ENCODE data around the gene CYP46A1.

The CYP46A1 gene

GRCh38 chr14:99726538-99727095, 42.5 kb downstream of the CYP46A1 start:
- Histone ChIP-seq H3K9ac (ENCODE audit: low read depth, low read length) (no peak overlapping the region), H3K4me1 (ENCODE audit: insufficient read depth, low read length) (peaks cover 6% of the 10 kb centered on the region; the same call in 1 of the 2 replicates), H3K9me3 (ENCODE audit: control insufficient read depth, insufficient read depth, low read length) (no peaks in the 10 kb centered on the region), H3K36me3 (ENCODE audit: insufficient read depth, low read length) (no peaks in the 10 kb centered on the region)

- Histone ChIP-seq H3K9me3 (ENCODE audit: control insufficient read depth, insufficient read depth, low read length) (no peaks in the 10 kb centered on the region), H3K9ac (ENCODE audit: low read depth, low read length) (no peak overlapping the region), H3K4me1 (ENCODE audit: insufficient read depth, low read length) (peaks cover 6% of the 10 kb centered on the region; the same call in 1 of the 2 replicates), H3K36me3 (ENCODE audit: insufficient read depth, low read length) (no peaks in the 10 kb centered on the region)
Observed at GRCh38 chr14:99727096-99727870, 43.2 kb downstream of the CYP46A1 start.

- Histone ChIP-seq H3K4me1 (ENCODE audit: insufficient read depth, low read length) (peaks cover 6% of the 10 kb centered on the region; the same call in 1 of the 2 replicates), H3K9ac (ENCODE audit: low read depth, low read length) (no peak overlapping the region), H3K9me3 (ENCODE audit: control insufficient read depth, insufficient read depth, low read length) (no peaks in the 10 kb centered on the region), H3K36me3 (ENCODE audit: insufficient read depth, low read length) (no peaks in the 10 kb centered on the region)
Observed at GRCh38 chr14:99728231-99728920, 44.3 kb downstream of the CYP46A1 start.

- Histone ChIP-seq H3K36me3 (ENCODE audit: insufficient read depth, low read length) (no peaks in the 10 kb centered on the region), H3K9me3 (ENCODE audit: control insufficient read depth, insufficient read depth, low read length) (no peaks in the 10 kb centered on the region), H3K4me1 (ENCODE audit: insufficient read depth, low read length) (peaks cover 6% of the 10 kb centered on the region; the same call in 1 of the 2 replicates), H3K9ac (ENCODE audit: low read depth, low read length) (no peak overlapping the region)
Observed at GRCh38 chr14:99728981-99729451, 44.9 kb downstream of the CYP46A1 start.

GRCh38 chr14:99729991-99730875, 46.1 kb downstream of the CYP46A1 start:
- H3K36me3 ChIP-seq (ENCODE audit: insufficient read depth, low read length) = no peaks in the 10 kb centered on the region
- peak overlapping the region; percentile 76 for H3K9ac ChIP-seq (ENCODE audit: low read depth, low read length)
- no peaks in the 10 kb centered on the region for H3K9me3 ChIP-seq (ENCODE audit: control insufficient read depth, insufficient read depth, low read length)
- peaks cover 11% of the 10 kb centered on the region; the same call in 1 of the 2 replicates for H3K4me1 ChIP-seq (ENCODE audit: insufficient read depth, low read length)

GRCh38 chr14:99730876-99731546, 46.9 kb downstream of the CYP46A1 start:
- Histone ChIP-seq H3K9me3 (ENCODE audit: control insufficient read depth, insufficient read depth, low read length) (no peaks in the 10 kb centered on the region), H3K9ac (ENCODE audit: low read depth, low read length) (peak overlapping the region; percentile 76; the same call in 1 of the 2 replicates), H3K36me3 (ENCODE audit: insufficient read depth, low read length) (no peaks in the 10 kb centered on the region), H3K4me1 (ENCODE audit: insufficient read depth, low read length) (peaks cover 12% of the 10 kb centered on the region; the same call in 1 of the 2 replicates)

GRCh38 chr14:99731547-99732435, 47.7 kb downstream of the CYP46A1 start:
- Histone ChIP-seq H3K36me3 (ENCODE audit: insufficient read depth, low read length) (no peaks in the 10 kb centered on the region), H3K9me3 (ENCODE audit: control insufficient read depth, insufficient read depth, low read length) (no peaks in the 10 kb centered on the region), H3K4me1 (ENCODE audit: insufficient read depth, low read length) (peaks cover 12% of the 10 kb centered on the region; the same call in 1 of the 2 replicates), H3K9ac (ENCODE audit: low read depth, low read length) (no peak overlapping the region)

GRCh38 chr14:99732436-99733210, 48.5 kb downstream of the CYP46A1 start:
- H3K9ac ChIP-seq (ENCODE audit: low read depth, low read length) = no peak overlapping the region
- H3K9me3 ChIP-seq (ENCODE audit: control insufficient read depth, insufficient read depth, low read length) = no peaks in the 10 kb centered on the region
- H3K36me3 ChIP-seq (ENCODE audit: insufficient read depth, low read length) = no peaks in the 10 kb centered on the region
- H3K4me1 ChIP-seq (ENCODE audit: insufficient read depth, low read length) = peaks cover 17% of the 10 kb centered on the region; the same call in 1 of the 2 replicates

- H3K4me1 ChIP-seq (ENCODE audit: insufficient read depth, low read length) = peaks cover 17% of the 10 kb centered on the region; the same call in 1 of the 2 replicates
- no peak overlapping the region for H3K9ac ChIP-seq (ENCODE audit: low read depth, low read length)
- no peaks in the 10 kb centered on the region for H3K36me3 ChIP-seq (ENCODE audit: insufficient read depth, low read length)
- H3K9me3 ChIP-seq (ENCODE audit: control insufficient read depth, insufficient read depth, low read length) = no peaks in the 10 kb centered on the region
Observed at GRCh38 chr14:99733211-99733539, 49.1 kb downstream of the CYP46A1 start.

GRCh38 chr14:99733540-99734405, 49.7 kb downstream of the CYP46A1 start:
- Histone ChIP-seq H3K36me3 (ENCODE audit: insufficient read depth, low read length) (no peaks in the 10 kb centered on the region), H3K4me1 (ENCODE audit: insufficient read depth, low read length) (peaks cover 17% of the 10 kb centered on the region; the same call in 1 of the 2 replicates)

GRCh38 chr14:99734406-99735051, 50.4 kb downstream of the CYP46A1 start:
- H3K4me1 ChIP-seq (ENCODE audit: insufficient read depth, low read length) = peaks cover 17% of the 10 kb centered on the region; the same call in 1 of the 2 replicates

More at GRCh38 chr14:99733540-99734405, 49.7 kb downstream of the CYP46A1 start:
- H3K9me3 ChIP-seq (ENCODE audit: control insufficient read depth, insufficient read depth, low read length) = no peaks in the 10 kb centered on the region
- no peak overlapping the region for H3K9ac ChIP-seq (ENCODE audit: low read depth, low read length)

More at GRCh38 chr14:99734406-99735051, 50.4 kb downstream of the CYP46A1 start:
- Histone ChIP-seq H3K9ac (ENCODE audit: low read depth, low read length) (no peak overlapping the region), H3K9me3 (ENCODE audit: control insufficient read depth, insufficient read depth, low read length) (no peaks in the 10 kb centered on the region), H3K36me3 (ENCODE audit: insufficient read depth, low read length) (no peaks in the 10 kb centered on the region)

Data from ES-I3 (cell line).